Measurements from ENCODE around the gene EVI5.

DNA sequence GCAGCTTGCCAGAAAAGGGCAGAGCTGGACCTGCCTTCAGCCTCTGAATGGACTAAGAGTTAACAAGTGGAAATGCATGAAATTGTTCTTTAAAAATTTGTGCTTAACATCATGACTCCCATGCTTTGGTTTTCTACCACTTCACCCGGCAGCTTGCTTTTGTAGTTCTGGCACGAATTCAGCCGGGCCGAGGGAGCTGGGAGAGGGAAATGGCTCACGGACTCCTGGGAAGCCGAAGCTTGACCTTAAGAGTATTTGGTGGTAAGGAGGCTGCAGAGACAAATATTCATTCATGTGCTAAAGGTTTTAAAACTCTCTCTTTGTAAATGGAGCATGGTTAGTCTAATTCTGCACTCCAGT, 281.0 kb downstream of the EVI5 start:
- TF ChIP-seq SUZ12 (IDR thresholded peaks at IDR 0.05) (no peak), FOXM1 (IDR thresholded peaks at IDR 0.05; ENCODE audit: borderline replicate concordance) (no peak), FOXK2 (IDR thresholded peaks at IDR 0.05) (no peak), NFRKB (IDR thresholded peaks at IDR 0.05) (no peak), TARDBP (IDR thresholded peaks at IDR 0.05) (no peak), BHLHE40 (IDR thresholded peaks at IDR 0.05; ENCODE audit: borderline replicate concordance) (no peak), LEF1 (IDR thresholded peaks at IDR 0.05; ENCODE audit: borderline replicate concordance) (no peak), L3MBTL2 (conservative IDR thresholded peaks at IDR 0.05) (no peak), HDGF (IDR thresholded peaks at IDR 0.05; ENCODE audit: borderline replicate concordance) (no peak), ARNT (IDR thresholded peaks at IDR 0.05) (no peak), FOXA1 (IDR thresholded peaks at IDR 0.05) (no peak), ELF4 (IDR thresholded peaks at IDR 0.05) (no peak)
- TF ChIP-seq, protein P1, sequence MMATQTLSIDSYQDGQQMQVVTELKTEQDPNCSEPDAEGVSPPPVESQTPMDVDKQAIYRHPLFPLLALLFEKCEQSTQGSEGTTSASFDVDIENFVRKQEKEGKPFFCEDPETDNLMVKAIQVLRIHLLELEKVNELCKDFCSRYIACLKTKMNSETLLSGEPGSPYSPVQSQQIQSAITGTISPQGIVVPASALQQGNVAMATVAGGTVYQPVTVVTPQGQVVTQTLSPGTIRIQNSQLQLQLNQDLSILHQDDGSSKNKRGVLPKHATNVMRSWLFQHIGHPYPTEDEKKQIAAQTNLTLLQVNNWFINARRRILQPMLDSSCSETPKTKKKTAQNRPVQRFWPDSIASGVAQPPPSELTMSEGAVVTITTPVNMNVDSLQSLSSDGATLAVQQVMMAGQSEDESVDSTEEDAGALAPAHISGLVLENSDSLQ (IDR thresholded peaks at IDR 0.05) = no peak

All from HEK293T (cell line).